ENCODE data around the gene MPIG6B.

DNA sequence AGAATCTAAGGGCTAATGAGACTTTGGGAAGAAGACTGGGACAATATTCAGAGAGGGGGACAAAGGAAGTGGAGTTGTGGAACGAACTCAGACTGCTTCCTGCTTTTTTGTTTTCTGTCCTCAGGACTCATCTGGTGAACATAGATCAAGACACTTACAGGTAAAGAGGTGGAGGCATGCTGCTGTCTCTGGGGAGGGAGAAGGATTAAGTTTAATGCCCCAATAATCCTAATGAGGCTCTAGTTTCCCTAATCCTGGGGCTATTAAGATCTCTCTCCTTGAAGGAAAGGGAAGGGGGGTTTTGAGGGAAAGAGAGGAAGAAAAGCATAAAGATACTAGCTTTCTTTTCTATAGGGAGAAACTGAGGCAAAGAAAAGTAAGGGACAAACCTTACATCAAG is 21.2 kb downstream of the MPIG6B start:
- TF ChIP-seq RAD21 (IDR thresholded peaks at IDR 0.05) (no peak), CTCF (IDR thresholded peaks at IDR 0.05; ENCODE audit: low read depth, low read length, missing input control) (no peak), EGR1 (IDR thresholded peaks at IDR 0.05; ENCODE audit: low read depth in 2 of 2) (no peak), NR2F2 (IDR thresholded peaks at IDR 0.05) (no peak), SP1 (IDR thresholded peaks at IDR 0.05) (no peak), MAX (IDR thresholded peaks at IDR 0.05) (no peak), HNF4A (conservative IDR thresholded peaks at IDR 0.05) (no peak), YY1 (IDR thresholded peaks at IDR 0.05) (no peak), JUND (IDR thresholded peaks at IDR 0.05) (no peak), TAF1 (conservative IDR thresholded peaks at IDR 0.05) (no peak), GABPA (IDR thresholded peaks at IDR 0.05 in 1 of 2, conservative IDR thresholded peaks at IDR 0.05 in 1 of 2) (no peak)
- TF ChIP-seq, protein P1, sequence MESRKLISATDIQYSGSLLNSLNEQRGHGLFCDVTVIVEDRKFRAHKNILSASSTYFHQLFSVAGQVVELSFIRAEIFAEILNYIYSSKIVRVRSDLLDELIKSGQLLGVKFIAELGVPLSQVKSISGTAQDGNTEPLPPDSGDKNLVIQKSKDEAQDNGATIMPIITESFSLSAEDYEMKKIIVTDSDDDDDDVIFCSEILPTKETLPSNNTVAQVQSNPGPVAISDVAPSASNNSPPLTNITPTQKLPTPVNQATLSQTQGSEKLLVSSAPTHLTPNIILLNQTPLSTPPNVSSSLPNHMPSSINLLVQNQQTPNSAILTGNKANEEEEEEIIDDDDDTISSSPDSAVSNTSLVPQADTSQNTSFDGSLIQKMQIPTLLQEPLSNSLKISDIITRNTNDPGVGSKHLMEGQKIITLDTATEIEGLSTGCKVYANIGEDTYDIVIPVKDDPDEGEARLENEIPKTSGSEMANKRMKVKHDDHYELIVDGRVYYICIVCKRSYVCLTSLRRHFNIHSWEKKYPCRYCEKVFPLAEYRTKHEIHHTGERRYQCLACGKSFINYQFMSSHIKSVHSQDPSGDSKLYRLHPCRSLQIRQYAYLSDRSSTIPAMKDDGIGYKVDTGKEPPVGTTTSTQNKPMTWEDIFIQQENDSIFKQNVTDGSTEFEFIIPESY (IDR thresholded peaks at IDR 0.05), result no peak
- TF ChIP-seq, protein P2, sequence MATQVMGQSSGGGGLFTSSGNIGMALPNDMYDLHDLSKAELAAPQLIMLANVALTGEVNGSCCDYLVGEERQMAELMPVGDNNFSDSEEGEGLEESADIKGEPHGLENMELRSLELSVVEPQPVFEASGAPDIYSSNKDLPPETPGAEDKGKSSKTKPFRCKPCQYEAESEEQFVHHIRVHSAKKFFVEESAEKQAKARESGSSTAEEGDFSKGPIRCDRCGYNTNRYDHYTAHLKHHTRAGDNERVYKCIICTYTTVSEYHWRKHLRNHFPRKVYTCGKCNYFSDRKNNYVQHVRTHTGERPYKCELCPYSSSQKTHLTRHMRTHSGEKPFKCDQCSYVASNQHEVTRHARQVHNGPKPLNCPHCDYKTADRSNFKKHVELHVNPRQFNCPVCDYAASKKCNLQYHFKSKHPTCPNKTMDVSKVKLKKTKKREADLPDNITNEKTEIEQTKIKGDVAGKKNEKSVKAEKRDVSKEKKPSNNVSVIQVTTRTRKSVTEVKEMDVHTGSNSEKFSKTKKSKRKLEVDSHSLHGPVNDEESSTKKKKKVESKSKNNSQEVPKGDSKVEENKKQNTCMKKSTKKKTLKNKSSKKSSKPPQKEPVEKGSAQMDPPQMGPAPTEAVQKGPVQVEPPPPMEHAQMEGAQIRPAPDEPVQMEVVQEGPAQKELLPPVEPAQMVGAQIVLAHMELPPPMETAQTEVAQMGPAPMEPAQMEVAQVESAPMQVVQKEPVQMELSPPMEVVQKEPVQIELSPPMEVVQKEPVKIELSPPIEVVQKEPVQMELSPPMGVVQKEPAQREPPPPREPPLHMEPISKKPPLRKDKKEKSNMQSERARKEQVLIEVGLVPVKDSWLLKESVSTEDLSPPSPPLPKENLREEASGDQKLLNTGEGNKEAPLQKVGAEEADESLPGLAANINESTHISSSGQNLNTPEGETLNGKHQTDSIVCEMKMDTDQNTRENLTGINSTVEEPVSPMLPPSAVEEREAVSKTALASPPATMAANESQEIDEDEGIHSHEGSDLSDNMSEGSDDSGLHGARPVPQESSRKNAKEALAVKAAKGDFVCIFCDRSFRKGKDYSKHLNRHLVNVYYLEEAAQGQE (IDR thresholded peaks at IDR 0.05), result no peak
- TF ChIP-seq, protein P3, sequence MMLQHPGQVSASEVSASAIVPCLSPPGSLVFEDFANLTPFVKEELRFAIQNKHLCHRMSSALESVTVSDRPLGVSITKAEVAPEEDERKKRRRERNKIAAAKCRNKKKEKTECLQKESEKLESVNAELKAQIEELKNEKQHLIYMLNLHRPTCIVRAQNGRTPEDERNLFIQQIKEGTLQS (IDR thresholded peaks at IDR 0.05), result no peak
